GM18519 (cell line): ENCODE results near the gene RBMS1.
"Not testable (repeated sequence)": the region's sequence is repeated elsewhere in the genome, so short reads cannot be mapped to it uniquely, and the experiment has no call there.

Experiments used
- ATAC-seq: cut with Tn5 transposase; IDR thresholded peaks from one replicate; pipeline ENCODE4 v1.9.1; 2021; ENCODE audit warnings: mild to moderate bottlenecking, moderate library complexity; ENCODE audit not compliant: unreplicated experiment, low FRiP score

The RBMS1 gene

DNA sequence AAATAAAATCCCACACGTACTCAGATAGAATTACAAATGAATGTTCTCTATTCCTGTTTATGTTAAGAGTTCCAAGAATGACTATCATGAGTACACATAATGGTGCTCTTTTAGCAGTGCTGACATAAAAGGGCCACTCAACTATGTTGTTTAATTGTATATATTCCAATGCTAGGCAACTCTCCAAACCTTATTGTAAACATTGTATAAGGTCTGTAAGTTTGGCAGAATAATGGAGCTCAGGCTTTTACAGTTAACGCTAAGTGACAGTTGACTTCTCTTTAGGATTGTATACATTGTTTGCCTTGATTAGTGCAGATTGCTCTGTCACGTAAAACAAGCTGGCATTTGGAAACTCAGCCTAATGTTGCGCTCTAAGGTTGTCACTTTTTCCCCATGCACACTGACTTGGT is 20.8 kb downstream of the RBMS1 start:
- no peak for ATAC-seq

DNA sequence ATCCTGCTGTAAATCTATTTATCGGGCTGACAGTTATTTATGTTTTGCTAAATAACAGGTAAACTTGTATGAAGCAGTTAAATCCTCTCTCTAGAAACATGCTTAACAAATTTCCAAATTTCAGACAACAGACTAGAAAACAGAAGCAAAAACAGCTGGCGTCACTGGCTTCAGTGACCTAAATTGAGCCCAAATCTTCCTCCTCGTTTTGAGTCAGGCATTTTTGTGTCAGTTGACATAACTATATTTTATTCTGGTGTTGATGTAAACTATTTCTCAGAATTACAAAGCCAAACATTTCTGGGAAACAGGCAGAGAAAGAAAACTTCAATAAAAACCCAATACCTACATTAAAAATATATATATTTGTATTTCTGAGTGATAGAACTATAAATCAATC is 21.7 kb downstream of the RBMS1 start:
- ATAC-seq, result no peak

DNA sequence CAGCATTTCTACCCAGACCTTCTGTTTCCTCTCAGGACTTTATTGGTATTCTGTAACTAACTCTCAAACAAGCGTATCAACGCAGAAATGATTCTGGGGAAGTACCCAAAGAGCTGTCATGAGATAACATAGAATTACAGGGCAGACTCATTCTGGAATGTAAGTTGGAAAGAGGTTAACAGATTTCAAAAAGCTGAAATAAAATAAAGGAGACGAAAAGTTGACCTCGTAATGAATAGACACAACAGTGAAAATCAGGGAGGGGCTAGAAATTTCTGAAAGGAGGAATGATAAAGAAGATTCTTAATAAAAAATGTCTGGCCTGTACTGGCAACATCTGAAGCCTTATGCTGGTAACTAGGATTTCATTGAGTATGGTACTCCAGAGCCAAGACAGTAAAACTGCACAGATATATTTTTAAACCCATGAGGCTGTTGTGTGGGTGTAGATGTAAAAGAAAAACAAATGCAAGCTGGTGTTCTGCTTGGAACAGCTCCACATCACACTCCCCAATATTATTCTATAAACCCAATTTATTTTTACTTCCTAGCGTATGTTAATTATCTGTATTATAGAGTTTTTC is 23.9 kb downstream of the RBMS1 start:
- no peak for ATAC-seq

DNA sequence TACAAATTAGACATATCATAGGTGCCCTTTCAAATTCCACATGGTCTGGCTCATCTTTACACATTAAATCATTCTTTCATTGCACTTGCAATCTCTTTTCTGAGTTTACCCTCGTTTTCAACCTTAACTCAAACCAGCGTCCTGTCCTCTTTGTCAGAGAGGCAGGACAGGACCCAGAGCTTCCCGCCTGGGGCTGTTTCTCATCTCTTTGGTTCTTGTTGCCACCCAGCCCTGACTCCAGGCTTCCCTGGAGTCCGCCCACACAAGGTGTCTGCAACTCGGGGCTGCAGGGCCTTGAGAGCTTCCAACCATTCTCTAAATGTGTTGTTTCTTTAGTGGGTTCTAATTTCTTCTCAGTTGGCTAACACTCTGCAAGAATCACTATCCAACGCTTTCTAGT is 24.4 kb downstream of the RBMS1 start:
- ATAC-seq, result no peak

GRCh38 chr2:160467086-160467485 is 26.5 kb downstream of the RBMS1 start:
- ATAC-seq, result no peak

DNA sequence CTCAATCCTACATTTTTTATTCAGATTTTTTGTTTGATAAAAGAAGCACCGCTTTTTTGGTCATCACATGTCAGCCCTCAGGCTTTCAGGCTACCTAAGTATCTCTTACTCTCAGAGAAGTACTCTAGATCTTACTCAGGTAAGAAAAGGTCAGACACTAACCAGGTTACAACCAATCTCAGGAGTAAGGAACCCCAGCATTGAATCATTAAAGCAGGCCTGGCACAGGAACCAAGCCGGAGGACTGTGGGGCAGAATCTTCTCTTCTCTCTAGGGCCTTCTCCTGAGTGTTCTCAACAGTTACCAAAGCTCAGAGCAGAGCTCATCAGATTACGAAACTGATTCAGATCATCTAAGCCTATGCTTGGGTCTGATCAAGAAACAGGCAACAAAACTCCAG is 28.2 kb downstream of the RBMS1 start:
- no peak for ATAC-seq

- ATAC-seq, result no peak
Measured at GRCh38 chr2:160465002-160465401, 28.6 kb downstream of the RBMS1 start.

DNA sequence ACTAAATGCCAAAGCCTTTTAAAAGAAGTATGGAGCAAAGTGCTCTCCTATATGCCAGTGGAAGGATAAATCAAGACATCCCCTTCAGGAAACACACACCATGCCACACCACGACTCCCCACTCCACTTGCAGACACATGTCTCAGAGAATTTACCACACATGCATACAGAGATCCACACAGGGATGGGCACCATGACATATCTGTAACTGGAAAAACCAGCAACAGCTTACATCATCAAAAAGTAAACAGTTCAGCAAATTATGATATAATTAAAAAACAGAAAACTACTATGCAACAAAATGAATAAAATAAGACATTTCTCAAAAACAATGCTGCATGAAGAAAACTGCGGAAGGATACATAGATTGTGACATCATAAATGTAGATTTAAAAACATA is 29.6 kb downstream of the RBMS1 start:
- no peak for ATAC-seq

DNA sequence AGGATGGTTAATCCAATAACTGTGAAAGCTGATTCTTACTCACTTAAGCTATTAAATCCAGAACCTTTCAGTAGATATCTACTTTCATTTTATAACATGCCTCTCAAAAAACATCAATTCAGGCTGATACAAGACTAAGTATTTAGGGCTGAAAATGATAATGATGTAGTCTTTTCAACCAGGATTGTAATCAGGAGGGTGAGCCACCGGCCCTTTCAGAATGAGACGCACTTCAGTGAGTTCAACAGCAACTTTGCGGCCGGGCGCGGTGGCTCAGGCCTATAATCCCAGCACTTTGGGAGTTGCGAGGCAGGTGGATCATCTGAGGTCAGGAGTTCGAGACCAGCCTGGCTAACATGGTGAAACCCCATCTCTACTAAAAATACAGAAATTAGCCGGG is 30.4 kb downstream of the RBMS1 start:
- ATAC-seq, result no peak

DNA sequence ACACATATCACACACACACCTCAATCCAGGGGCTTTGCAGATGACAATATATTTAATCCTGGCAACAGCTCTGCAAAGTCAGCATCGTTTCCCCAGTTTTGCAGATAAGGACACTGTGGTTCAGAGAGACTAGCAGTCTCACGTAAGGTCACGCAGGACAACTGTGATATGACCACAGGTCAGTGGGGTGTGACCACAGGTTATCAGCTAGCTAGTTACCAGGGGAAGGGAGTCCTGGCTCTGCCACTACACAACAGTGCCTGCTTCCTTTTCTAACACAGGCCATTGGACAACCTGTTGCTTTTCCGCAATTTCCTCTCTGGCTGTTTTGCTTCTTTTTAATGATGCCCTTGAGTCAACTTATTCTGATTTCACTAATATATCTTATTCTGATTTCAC is 33.3 kb downstream of the RBMS1 start:
- no peak for ATAC-seq

GRCh38 chr2:160459538-160460332 is 33.9 kb downstream of the RBMS1 start:
- no peak for ATAC-seq

- no peak for ATAC-seq
Measured at GRCh38 chr2:160458718-160459453, 34.7 kb downstream of the RBMS1 start.

DNA sequence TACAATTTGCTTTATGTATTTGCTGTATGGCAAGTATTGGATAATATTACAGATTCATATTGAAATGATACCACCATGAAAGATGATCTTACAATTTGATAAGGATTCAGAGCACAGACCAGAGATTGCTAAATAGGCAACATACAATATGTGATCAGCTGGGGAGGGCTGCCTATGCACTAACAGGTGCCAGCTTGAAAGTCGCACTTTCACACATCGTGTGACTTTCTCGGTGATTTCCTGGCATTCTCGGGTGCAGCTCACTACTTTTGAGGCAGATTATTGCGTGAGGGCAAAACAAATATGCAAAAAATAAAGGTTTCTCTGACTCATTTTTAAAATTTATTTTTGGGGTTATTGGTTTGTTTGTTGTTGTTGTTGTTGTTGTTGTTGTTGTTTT is 36.0 kb downstream of the RBMS1 start:
- no peak for ATAC-seq

GRCh38 chr2:160454070-160454797 is 39.4 kb downstream of the RBMS1 start:
- no peak for ATAC-seq

GRCh38 chr2:160453111-160453820 is 40.3 kb downstream of the RBMS1 start:
- no peak for ATAC-seq

DNA sequence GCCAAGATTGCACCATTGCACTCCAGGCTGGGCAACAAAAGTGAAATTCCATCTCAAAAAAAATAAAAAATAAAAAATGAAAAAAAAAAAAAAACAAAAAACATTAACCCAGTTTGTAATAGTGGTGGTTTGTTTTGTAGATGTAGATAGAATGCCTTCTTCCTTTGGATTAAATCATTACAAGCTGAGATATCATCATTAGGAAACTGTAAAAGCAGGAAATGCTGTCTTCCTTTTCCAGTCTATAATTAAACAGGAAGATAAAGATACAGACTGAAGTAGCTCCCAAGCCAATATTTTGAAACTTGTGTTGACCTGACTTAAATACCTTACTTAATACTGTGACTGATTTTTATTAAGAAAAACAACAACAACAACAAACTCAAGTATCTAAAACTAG is 43.1 kb downstream of the RBMS1 start:
- ATAC-seq, result no peak

GRCh38 chr2:160448821-160449220 is 44.8 kb downstream of the RBMS1 start:
- ATAC-seq, result not testable (repeated sequence)

DNA sequence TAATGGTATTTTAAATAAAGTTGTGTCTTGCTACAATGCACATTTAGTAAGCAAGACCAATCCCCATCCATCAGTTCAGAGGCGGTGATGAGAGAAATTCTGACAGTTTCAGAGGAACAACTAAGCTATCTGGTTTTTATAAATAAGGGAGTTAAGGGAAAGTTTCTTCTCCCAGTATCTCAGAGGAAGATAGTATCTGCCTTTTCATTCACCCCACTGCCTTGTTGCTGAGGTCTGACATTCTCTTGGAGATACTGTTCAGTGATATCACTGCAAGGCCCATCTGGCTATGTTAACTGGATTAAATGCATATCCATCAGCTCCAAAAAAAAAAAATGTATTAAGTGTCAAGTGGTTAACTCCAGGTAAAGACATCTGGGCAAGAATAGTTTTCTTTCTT is 47.9 kb downstream of the RBMS1 start:
- ATAC-seq, result no peak

DNA sequence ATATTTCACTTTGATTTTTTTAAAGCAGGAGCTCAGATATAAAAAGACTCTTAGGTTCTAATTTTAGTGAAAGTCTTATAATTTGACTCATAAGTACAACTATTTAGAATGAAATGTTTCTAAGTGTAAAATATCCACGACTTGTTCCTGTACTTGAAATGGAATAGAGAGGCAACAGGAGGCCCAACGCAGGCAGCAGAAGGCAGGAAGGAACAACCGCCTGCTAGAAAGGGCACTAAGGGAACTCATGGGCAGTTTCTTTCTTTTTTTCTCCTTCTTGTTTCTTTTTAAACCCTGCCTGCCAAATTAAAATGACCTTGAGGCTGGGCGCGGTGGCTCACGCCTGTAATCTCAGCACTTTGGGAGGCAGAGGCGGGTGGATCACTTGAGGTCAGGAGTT is 51.0 kb downstream of the RBMS1 start:
- ATAC-seq, result no peak

DNA sequence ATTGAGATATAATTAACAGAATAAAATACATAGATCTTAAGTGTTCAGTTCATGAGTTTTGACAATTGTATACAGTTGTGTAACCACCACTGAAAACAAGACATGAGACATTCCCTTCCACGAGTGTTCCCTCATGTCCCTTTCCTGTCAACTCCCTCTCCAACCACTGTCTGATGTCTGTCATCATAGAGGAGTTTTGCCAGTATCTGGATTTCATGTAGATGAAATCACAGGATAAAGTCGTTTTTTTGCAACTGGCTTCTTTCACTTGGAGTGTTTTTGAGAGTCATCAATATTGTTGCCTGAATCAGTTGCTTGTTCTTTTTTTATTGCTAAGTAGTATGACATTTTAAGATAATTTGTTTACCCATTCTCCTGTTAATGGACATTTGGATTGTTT is 52.7 kb downstream of the RBMS1 start:
- no peak for ATAC-seq
